ENCODE results near the gene MMD2. TPM values are rescaled to one million over a fixed set of nuclear protein-coding genes. Genes with fewer than 3 reads are reported as not detected.
A peak's percentile ranks its signal among the peaks of the same experiment; 100 is the strongest.

The MMD2 gene
- polyA plus RNA-seq, 2 of the 4 experiments (the other 2 are of a cell fraction): not detected

GRCh38 chr7:4944939-4945338 lies 14.0 kb downstream of the MMD2 start:
- 44% methylated on average over 4 of the region's 4 CpGs for WGBS (ENCODE audit: missing lambda C conversion rate)
- CTCF ChIA-PET: no interaction called here

GRCh38 chr7:4943297-4943696 lies 15.7 kb downstream of the MMD2 start:
- 80% methylated on average over 10 of the region's 10 CpGs for WGBS (ENCODE audit: missing lambda C conversion rate)
- ATAC-seq (peak in 1 of 2 experiments; percentile 16; a peak in 1 of 6 replicates), FAIRE-seq (no peak), DNase-seq (ENCODE audit: low read depth in 1 of 2, low spot score in 1 of 2) (no peak)
- ChIA-PET POLR2A (no interaction called here), CTCF (interaction anchor here (0.6 to 1.6 kb wide), 2 partner anchors 31 to 60 kb away, joined by 4 to 6 read pairs; partner anchors contain the start of gene RADIL)
- Histone ChIP-seq H3K9me3 (peaks cover 1% of the 10 kb centered on the region; the same call in 1 of the 3 replicates), H3K4me3 (no peak overlapping the region), H3K4me2 (no peak overlapping the region), H3K27ac (no peak overlapping the region), H3K4me1 (no peaks in the 10 kb centered on the region)
- TF ChIP-seq E2F6 (IDR thresholded peaks at IDR 0.05; ENCODE audit: borderline replicate concordance, low read depth) (no peak), CHD4 (IDR thresholded peaks at IDR 0.05; ENCODE audit: borderline replicate concordance) (0 out of 2 replicates have a peak, but pooled peaks have one; percentile 37), EHF (CRISPR knock-in tag; IDR thresholded peaks at IDR 0.05) (no peak), CTCF (IDR thresholded peaks at IDR 0.05) (no peak), RFX5 (IDR thresholded peaks at IDR 0.05) (no peak), CHD2 (IDR thresholded peaks at IDR 0.05; ENCODE audit: low read length, partially characterized antibody) (no peak), RCOR1 (IDR thresholded peaks at IDR 0.05; ENCODE audit: low read depth, low read length) (no peak), HOXB5 (CRISPR knock-in tag; IDR thresholded peaks at IDR 0.05) (no peak)

More at GRCh38 chr7:4944939-4945338, 14.0 kb downstream of the MMD2 start:
- POLR2A ChIA-PET: no interaction called here
- peaks cover 7% of the 10 kb centered on the region; the same call in 1 of the 3 replicates for H3K9me3 ChIP-seq
- TF ChIP-seq HOXA7 (CRISPR knock-in tag; IDR thresholded peaks at IDR 0.05) (no peak), FOXS1 (CRISPR knock-in tag; IDR thresholded peaks at IDR 0.05) (no peak), NPAS2 (CRISPR knock-in tag; IDR thresholded peaks at IDR 0.05; ENCODE audit: borderline replicate concordance) (no peak), HDAC2 (IDR thresholded peaks at IDR 0.05) (no peak), CBX2 (IDR thresholded peaks at IDR 0.05; ENCODE audit: borderline replicate concordance, low read depth) (no peak), RFX5 (IDR thresholded peaks at IDR 0.05) (no peak), MYC (IDR thresholded peaks at IDR 0.05; ENCODE audit: borderline replicate concordance, low read length) (no peak), SMC3 (IDR thresholded peaks at IDR 0.05) (no peak), ATOH8 (CRISPR knock-in tag; IDR thresholded peaks at IDR 0.05; ENCODE audit: low read depth) (no peak), RARB (CRISPR knock-in tag; IDR thresholded peaks at IDR 0.05) (no peak), HES2 (IDR thresholded peaks at IDR 0.05) (no peak), TP53 (CRISPR knock-in tag; IDR thresholded peaks at IDR 0.05) (no peak)
- H3K27ac ChIP-seq: no peak overlapping the region
- no peak for ATAC-seq
- no peaks in the 10 kb centered on the region for H3K4me1 ChIP-seq
- no peak overlapping the region for H3K4me2 ChIP-seq
- DNase-seq (ENCODE audit: low read depth in 1 of 2, low spot score in 1 of 2): no peak
- no peak overlapping the region for H3K4me3 ChIP-seq
- FAIRE-seq: no peak

- FAIRE-seq (no peak), ATAC-seq (0 out of 6 replicates have a peak, but pooled peaks of 1 of the 2 experiments have one; percentile 12), DNase-seq (ENCODE audit: low read depth in 1 of 2, low spot score in 1 of 2) (no peak)
- H3K4me2 ChIP-seq: no peak overlapping the region
- ChIA-PET CTCF (no interaction called here), POLR2A (no interaction called here)
- no peaks in the 10 kb centered on the region for H3K9me3 ChIP-seq
- no peaks in the 10 kb centered on the region for H3K4me1 ChIP-seq
- H3K27ac ChIP-seq: no peak overlapping the region
- H3K4me3 ChIP-seq: no peak overlapping the region
- 79% methylated on average over 17 of the region's 26 CpGs for WGBS (ENCODE audit: missing lambda C conversion rate)
- TF ChIP-seq FOXS1 (CRISPR knock-in tag; IDR thresholded peaks at IDR 0.05) (no peak), POLR2A (IDR thresholded peaks at IDR 0.05; ENCODE audit: low read length) (no peak), CTCF (IDR thresholded peaks at IDR 0.05) (no peak), FOSL2 (IDR thresholded peaks at IDR 0.05) (no peak), FOSL2 (CRISPR knock-in tag; IDR thresholded peaks at IDR 0.05) (no peak), HDAC2 (IDR thresholded peaks at IDR 0.05) (no peak), HOXA7 (CRISPR knock-in tag; IDR thresholded peaks at IDR 0.05) (no peak), FOSB (CRISPR knock-in tag; IDR thresholded peaks at IDR 0.05) (no peak), ZSCAN20 (CRISPR knock-in tag; IDR thresholded peaks at IDR 0.05) (no peak)
Observed at GRCh38 chr7:4939971-4940728, 18.8 kb downstream of the MMD2 start.

Measured in A549 (cell line).